Ovary (tissue), 3 donors: ENCODE data around the gene SIPA1L3.

Experiments
- CTCF ChIP-seq, 3 donors: fragments of 450-650 bp in 2 of 3; fragments of 200-600 bp in 1 of 3; IDR thresholded peaks; one replicate each; pipeline versions ENCODE4 v1.5.1 to v1.8.0; 2016 to 2022; ENCODE audit warnings: antibody characterized with exemption in 3 of 3, mild to moderate bottlenecking in 1 of 3
- EP300 ChIP-seq: sonication (generic); formaldehyde crosslinking; IDR thresholded peaks from one replicate; pipeline ENCODE4 v1.6.1; 2017; ENCODE audit warnings: antibody characterized with exemption
- POLR2A ChIP-seq: fragments of 450-650 bp; IDR thresholded peaks from one replicate; pipeline ENCODE4 v1.6.1; 2017; ENCODE audit warnings: antibody characterized with exemption, mild to moderate bottlenecking, moderate library complexity
- donor health status: DM: no; HTN: no; CAD: no.

- no peak for TF ChIP-seq CTCF (IDR thresholded peaks at IDR 0.05)
- TF ChIP-seq POLR2A: no peak
- no peak for TF ChIP-seq EP300
Observed at GRCh38 chr19:37997911-37998344, 90.9 kb downstream of the SIPA1L3 start.
